HEK293T (cell line): ENCODE results near the gene STK32A.

Experiments used
- CTCF ChIA-PET: fragments of 350-600 bp; formaldehyde crosslinking; extraction: SDS; loops from one replicate; lab custom pipeline; 2021; ENCODE audit warnings: antibody characterized with exemption, inconsistent platforms; lab: Yijun Ruan, JAX
- POLR2A ChIA-PET: fragments of 350-600 bp; formaldehyde crosslinking; extraction: SDS; loops from one replicate; lab custom pipeline; 2020; ENCODE audit warnings: antibody characterized with exemption, inconsistent platforms; lab: Yijun Ruan, JAX
- DNase-seq: peaks from one replicate; pipeline ENCODE4 v3.0.0; 2012; ENCODE audit warnings: mixed read lengths; ENCODE audit errors: extremely low spot score
- ARNT ChIP-seq: fragments of 450-650 bp; IDR thresholded peaks from 2 replicates; pipeline ENCODE4 v1.6.1; 2017; ENCODE audit warnings: mild to moderate bottlenecking
- BHLHE40 ChIP-seq: fragments of 450-650 bp; IDR thresholded peaks from 2 replicates; pipeline ENCODE4 v1.6.1; 2016; ENCODE audit warnings: mild to moderate bottlenecking, moderate library complexity, borderline replicate concordance
- CTBP1 ChIP-seq: fragments of 450-650 bp; IDR thresholded peaks from 2 replicates; pipeline ENCODE4 v1.6.1; 2016; ENCODE audit warnings: borderline replicate concordance
- ELF4 ChIP-seq: fragments of 450-650 bp; IDR thresholded peaks from 2 replicates; pipeline ENCODE4 v1.6.1; 2017; ENCODE audit warnings: antibody characterized with exemption
- FOXA1 ChIP-seq: fragments of 450-650 bp; IDR thresholded peaks from 2 replicates; pipeline ENCODE4 v1.6.1; 2016; ENCODE audit warnings: mild to moderate bottlenecking
- FOXK2 ChIP-seq: fragments of 450-650 bp; IDR thresholded peaks from 2 replicates; pipeline ENCODE4 v1.6.1; 2016; ENCODE audit warnings: mild to moderate bottlenecking
- FOXM1 ChIP-seq: fragments of 450-650 bp; IDR thresholded peaks from 2 replicates; pipeline ENCODE4 v1.6.1; 2017; ENCODE audit warnings: mild to moderate bottlenecking, borderline replicate concordance
- HDGF ChIP-seq: fragments of 450-650 bp; IDR thresholded peaks from 2 replicates; pipeline ENCODE4 v1.6.1; 2017; ENCODE audit warnings: antibody characterized with exemption, borderline replicate concordance
- L3MBTL2 ChIP-seq: fragments of 450-650 bp; conservative IDR thresholded peaks from 2 replicates; pipeline ENCODE4 v1.6.1; 2016; ENCODE audit warnings: mild to moderate bottlenecking
- LEF1 ChIP-seq: fragments of 450-650 bp; IDR thresholded peaks from 2 replicates; pipeline ENCODE4 v1.6.1; 2017; ENCODE audit warnings: mild to moderate bottlenecking, borderline replicate concordance
- NFRKB ChIP-seq: fragments of 450-650 bp; IDR thresholded peaks from 2 replicates; pipeline ENCODE4 v1.6.1; 2016; ENCODE audit warnings: mild to moderate bottlenecking, moderate library complexity
- PKNOX1 ChIP-seq: fragments of 450-650 bp; IDR thresholded peaks from 2 replicates; pipeline ENCODE4 v1.6.1; 2016
- SP1 ChIP-seq: fragments of 450-650 bp; IDR thresholded peaks from 2 replicates; pipeline ENCODE4 v1.6.1; 2017
- SUZ12 ChIP-seq: fragments of 450-650 bp; IDR thresholded peaks from 2 replicates; pipeline ENCODE4 v1.6.1; 2016; ENCODE audit warnings: mild to moderate bottlenecking
- TARDBP ChIP-seq: fragments of 450-650 bp; IDR thresholded peaks from 2 replicates; pipeline ENCODE4 v1.6.1; 2016
- ZNF384 ChIP-seq: fragments of 450-650 bp; IDR thresholded peaks from 2 replicates; pipeline ENCODE4 v1.6.1; 2016

The STK32A gene

GRCh38 chr5:147193123-147193522 lies 41.7 kb upstream of the STK32A start:
- ChIA-PET CTCF (no interaction called here), POLR2A (no interaction called here)
- TF ChIP-seq SUZ12 (no peak), ARNT (no peak), PKNOX1 (no peak), HDGF (no peak), SP1 (no peak), FOXK2 (no peak), LEF1 (no peak), BHLHE40 (no peak), ELF4 (no peak)
- no peak for DNase-seq

- DNase-seq: no peak
- no peak for TF ChIP-seq PKNOX1
- TF ChIP-seq ZNF384: no peak
- no peak for TF ChIP-seq TARDBP
- no peak for TF ChIP-seq CTBP1
- TF ChIP-seq ELF4: no peak
- TF ChIP-seq ARNT: no peak
- no peak for TF ChIP-seq SP1
- TF ChIP-seq LEF1: no peak
- ChIA-PET POLR2A (no interaction called here), CTCF (interaction anchor here (4.0 kb wide), 1 partner anchor 11 kb away, joined by 17 read pairs; no protein-coding TSS in a partner anchor)
These were observed 34.8 kb upstream of the STK32A start for GRCh38 chr5:147200004-147200403.

- POLR2A ChIA-PET: no interaction called here
- CTCF ChIA-PET: no interaction called here
- TF ChIP-seq ELF4 (no peak), SUZ12 (no peak), BHLHE40 (no peak), NFRKB (no peak), FOXK2 (no peak), ARNT (no peak), TARDBP (no peak), SP1 (no peak), L3MBTL2 (no peak), HDGF (no peak), FOXM1 (no peak), PKNOX1 (no peak)
- DNase-seq: no peak
These were observed 31.6 kb upstream of the STK32A start for GRCh38 chr5:147203213-147203612.

GRCh38 chr5:147204576-147204975 lies 30.2 kb upstream of the STK32A start:
- DNase-seq: no peak
- ChIA-PET POLR2A (no interaction called here), CTCF (no interaction called here)
- TF ChIP-seq FOXM1 (no peak), FOXK2 (no peak), NFRKB (no peak), LEF1 (no peak), HDGF (no peak), TARDBP (no peak), FOXA1 (no peak), ZNF384 (no peak), BHLHE40 (no peak), ARNT (no peak), PKNOX1 (no peak), CTBP1 (no peak)

GRCh38 chr5:147208134-147208533 lies 26.7 kb upstream of the STK32A start:
- POLR2A ChIA-PET: no interaction called here
- CTCF ChIA-PET: no interaction called here
- DNase-seq: no peak
- TF ChIP-seq CTBP1 (no peak), TARDBP (no peak), ELF4 (no peak), FOXA1 (no peak), PKNOX1 (no peak), SUZ12 (no peak), ARNT (no peak)
